ENCODE data around the gene ST6GAL1. TPM values are rescaled to one million over a fixed set of nuclear protein-coding genes. Genes with fewer than 3 reads are reported as not detected.

ST6GAL1 gene
- polyA plus RNA-seq, 1 of the 3 experiments (the other 2 are of a cell fraction) = 3.9 TPM

DNA sequence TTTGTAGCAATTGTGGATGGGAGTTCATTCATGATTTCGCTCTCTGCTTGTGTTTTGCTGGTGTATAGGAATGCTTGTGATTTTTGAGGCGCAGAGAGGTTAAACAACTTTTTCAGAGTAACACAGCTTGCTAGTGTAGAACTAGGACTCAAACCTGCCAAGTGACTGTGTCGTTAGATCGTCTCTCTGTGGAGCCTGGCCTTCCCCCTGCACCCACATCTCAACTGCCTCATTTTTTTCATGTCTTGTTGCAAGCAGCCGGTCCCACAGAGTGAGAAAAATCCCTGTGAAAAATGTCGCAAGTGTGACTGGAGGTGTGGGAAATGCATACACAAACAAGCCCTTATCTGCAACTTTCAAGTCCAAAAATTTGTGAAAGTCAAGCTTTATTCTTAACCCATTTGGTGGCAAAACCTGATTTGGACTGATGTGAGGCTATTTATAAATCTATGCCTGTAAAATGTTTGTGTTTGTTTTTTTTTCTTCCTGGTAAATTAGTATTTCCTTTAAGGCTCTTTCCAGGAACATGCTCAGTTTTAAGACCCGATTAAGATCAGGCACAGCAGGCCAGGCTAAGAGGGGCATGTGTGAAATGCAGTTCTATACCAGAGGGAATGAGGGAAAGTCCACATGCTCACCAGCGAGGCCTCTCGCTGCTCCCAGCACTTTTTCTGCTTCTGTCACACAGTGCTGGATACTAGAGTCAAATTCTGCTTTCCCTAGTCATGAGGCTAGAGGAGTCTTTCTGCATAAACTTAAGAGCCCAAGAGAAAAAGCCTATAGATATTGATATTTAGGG, 25.8 kb downstream of the ST6GAL1 start:
- H2AFZ ChIP-seq (ENCODE audit: low read depth) = no peak overlapping the region
- H3K79me2 ChIP-seq (ENCODE audit: insufficient read depth) = no peaks in the 10 kb centered on the region
- H3K36me3 ChIP-seq (replicated peaks in 1 of 2; ENCODE audit: control insufficient read depth in 1 of 2, insufficient read depth in 2 of 2, low read length in 1 of 2) = no peaks in the 10 kb centered on the region
- no peak overlapping the region for H3K9ac ChIP-seq
- H3K4me1 ChIP-seq (ENCODE audit: control insufficient read depth in 1 of 2, insufficient read depth in 2 of 2, low read depth in 1 of 2, low read length in 1 of 2) = no peaks in the 10 kb centered on the region
- H4K20me1 ChIP-seq (ENCODE audit: insufficient read depth) = no peaks in the 10 kb centered on the region
- H3K27me3 ChIP-seq (ENCODE audit: insufficient read depth) = no peaks in the 10 kb centered on the region
- CTCF ChIA-PET = no interaction called here
- POLR2A ChIA-PET = no interaction called here
- no peaks in the 10 kb centered on the region for H3K9me3 ChIP-seq
- DNase-seq = no peak
- no peaks in the 10 kb centered on the region for H3K9me2 ChIP-seq
- no peaks in the 10 kb centered on the region for H3F3A ChIP-seq (replicated peaks; ENCODE audit: insufficient read depth)
- no peak overlapping the region for H3K4me2 ChIP-seq
- TF ChIP-seq RAD21 (IDR thresholded peaks at IDR 0.05; ENCODE audit: low read length) (no peak), GATA2 (CRISPR knock-in tag; IDR thresholded peaks at IDR 0.05) (no peak), GABPA (IDR thresholded peaks at IDR 0.05; ENCODE audit: low read depth) (no peak), TEAD4 (IDR thresholded peaks at IDR 0.05; ENCODE audit: borderline replicate concordance, insufficient read depth) (no peak), SIN3A (IDR thresholded peaks at IDR 0.05; ENCODE audit: borderline replicate concordance, low read depth, low read length) (no peak)
- TF ChIP-seq, protein P1, sequence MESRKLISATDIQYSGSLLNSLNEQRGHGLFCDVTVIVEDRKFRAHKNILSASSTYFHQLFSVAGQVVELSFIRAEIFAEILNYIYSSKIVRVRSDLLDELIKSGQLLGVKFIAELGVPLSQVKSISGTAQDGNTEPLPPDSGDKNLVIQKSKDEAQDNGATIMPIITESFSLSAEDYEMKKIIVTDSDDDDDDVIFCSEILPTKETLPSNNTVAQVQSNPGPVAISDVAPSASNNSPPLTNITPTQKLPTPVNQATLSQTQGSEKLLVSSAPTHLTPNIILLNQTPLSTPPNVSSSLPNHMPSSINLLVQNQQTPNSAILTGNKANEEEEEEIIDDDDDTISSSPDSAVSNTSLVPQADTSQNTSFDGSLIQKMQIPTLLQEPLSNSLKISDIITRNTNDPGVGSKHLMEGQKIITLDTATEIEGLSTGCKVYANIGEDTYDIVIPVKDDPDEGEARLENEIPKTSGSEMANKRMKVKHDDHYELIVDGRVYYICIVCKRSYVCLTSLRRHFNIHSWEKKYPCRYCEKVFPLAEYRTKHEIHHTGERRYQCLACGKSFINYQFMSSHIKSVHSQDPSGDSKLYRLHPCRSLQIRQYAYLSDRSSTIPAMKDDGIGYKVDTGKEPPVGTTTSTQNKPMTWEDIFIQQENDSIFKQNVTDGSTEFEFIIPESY (IDR thresholded peaks at IDR 0.05; ENCODE audit: borderline replicate concordance, low read depth) = no peak
- TF ChIP-seq, protein P2, sequence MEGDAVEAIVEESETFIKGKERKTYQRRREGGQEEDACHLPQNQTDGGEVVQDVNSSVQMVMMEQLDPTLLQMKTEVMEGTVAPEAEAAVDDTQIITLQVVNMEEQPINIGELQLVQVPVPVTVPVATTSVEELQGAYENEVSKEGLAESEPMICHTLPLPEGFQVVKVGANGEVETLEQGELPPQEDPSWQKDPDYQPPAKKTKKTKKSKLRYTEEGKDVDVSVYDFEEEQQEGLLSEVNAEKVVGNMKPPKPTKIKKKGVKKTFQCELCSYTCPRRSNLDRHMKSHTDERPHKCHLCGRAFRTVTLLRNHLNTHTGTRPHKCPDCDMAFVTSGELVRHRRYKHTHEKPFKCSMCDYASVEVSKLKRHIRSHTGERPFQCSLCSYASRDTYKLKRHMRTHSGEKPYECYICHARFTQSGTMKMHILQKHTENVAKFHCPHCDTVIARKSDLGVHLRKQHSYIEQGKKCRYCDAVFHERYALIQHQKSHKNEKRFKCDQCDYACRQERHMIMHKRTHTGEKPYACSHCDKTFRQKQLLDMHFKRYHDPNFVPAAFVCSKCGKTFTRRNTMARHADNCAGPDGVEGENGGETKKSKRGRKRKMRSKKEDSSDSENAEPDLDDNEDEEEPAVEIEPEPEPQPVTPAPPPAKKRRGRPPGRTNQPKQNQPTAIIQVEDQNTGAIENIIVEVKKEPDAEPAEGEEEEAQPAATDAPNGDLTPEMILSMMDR (IDR thresholded peaks at IDR 0.05) = no peak
- TF ChIP-seq, protein P3, sequence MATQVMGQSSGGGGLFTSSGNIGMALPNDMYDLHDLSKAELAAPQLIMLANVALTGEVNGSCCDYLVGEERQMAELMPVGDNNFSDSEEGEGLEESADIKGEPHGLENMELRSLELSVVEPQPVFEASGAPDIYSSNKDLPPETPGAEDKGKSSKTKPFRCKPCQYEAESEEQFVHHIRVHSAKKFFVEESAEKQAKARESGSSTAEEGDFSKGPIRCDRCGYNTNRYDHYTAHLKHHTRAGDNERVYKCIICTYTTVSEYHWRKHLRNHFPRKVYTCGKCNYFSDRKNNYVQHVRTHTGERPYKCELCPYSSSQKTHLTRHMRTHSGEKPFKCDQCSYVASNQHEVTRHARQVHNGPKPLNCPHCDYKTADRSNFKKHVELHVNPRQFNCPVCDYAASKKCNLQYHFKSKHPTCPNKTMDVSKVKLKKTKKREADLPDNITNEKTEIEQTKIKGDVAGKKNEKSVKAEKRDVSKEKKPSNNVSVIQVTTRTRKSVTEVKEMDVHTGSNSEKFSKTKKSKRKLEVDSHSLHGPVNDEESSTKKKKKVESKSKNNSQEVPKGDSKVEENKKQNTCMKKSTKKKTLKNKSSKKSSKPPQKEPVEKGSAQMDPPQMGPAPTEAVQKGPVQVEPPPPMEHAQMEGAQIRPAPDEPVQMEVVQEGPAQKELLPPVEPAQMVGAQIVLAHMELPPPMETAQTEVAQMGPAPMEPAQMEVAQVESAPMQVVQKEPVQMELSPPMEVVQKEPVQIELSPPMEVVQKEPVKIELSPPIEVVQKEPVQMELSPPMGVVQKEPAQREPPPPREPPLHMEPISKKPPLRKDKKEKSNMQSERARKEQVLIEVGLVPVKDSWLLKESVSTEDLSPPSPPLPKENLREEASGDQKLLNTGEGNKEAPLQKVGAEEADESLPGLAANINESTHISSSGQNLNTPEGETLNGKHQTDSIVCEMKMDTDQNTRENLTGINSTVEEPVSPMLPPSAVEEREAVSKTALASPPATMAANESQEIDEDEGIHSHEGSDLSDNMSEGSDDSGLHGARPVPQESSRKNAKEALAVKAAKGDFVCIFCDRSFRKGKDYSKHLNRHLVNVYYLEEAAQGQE (IDR thresholded peaks at IDR 0.05; ENCODE audit: low read depth, low read length) = no peak
- H3K27ac ChIP-seq (ENCODE audit: low read depth in 2 of 2, low read length in 1 of 2) = no peak overlapping the region
- H3K4me3 ChIP-seq (ENCODE audit: low read depth in 2 of 2, low read length in 1 of 2) = no peak overlapping the region
- WGBS (ENCODE audit: low lambda C conversion rate) = 71% methylated on average over 9 of the region's 9 CpGs

Data from SK-N-SH (cell line).